NT2/D1 (cell line): ENCODE results near the gene NEURL3.

ENCODE experiments used
- SUZ12 ChIP-seq: IDR thresholded peaks from 2 replicates; pipeline ENCODE4 v1.6.1; 2011; ENCODE audit not compliant: insufficient read length, insufficient read depth; ENCODE audit errors: extremely low read depth
- YY1 ChIP-seq: IDR thresholded peaks from 2 replicates; pipeline ENCODE4 v1.6.1; 2011; ENCODE audit not compliant: insufficient read length, insufficient read depth
- ZNF274 ChIP-seq: IDR thresholded peaks from 2 replicates; pipeline ENCODE4 v1.6.1; 2011; ENCODE audit warnings: mild to moderate bottlenecking, low read depth, low read length

DNA sequence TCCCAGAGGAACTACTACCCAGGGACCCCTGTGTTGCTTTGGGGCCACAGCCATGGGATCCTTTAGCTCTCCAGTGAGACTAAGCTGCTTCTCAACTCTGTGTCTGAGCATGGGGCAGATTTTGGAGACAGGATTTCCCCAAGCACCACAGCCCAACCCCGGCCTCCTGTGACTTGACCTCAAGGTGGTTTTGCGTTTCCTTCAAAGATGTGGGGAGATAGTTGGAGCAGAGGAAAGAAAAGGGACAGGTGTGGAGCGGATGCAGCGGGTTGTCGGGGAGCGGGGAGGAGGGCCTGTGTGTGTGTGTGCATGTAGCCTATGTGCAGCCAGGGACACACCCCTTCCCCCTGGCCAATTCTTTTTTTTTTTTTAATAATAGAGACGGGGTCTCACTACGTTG is 41.6 kb upstream of the NEURL3 start:
- TF ChIP-seq YY1 = no peak
- TF ChIP-seq ZNF274 = no peak
- TF ChIP-seq SUZ12 = no peak
